ENCODE measurements around the gene ERLEC1. TPM values are rescaled to one million over a fixed set of nuclear protein-coding genes. Genes with fewer than 3 reads are reported as not detected.

Gene ERLEC1
- total and polyA plus RNA-seq, 2 of the 4 experiments (the other 2 are of a cell fraction): 40.3 to 53.4 TPM

DNA sequence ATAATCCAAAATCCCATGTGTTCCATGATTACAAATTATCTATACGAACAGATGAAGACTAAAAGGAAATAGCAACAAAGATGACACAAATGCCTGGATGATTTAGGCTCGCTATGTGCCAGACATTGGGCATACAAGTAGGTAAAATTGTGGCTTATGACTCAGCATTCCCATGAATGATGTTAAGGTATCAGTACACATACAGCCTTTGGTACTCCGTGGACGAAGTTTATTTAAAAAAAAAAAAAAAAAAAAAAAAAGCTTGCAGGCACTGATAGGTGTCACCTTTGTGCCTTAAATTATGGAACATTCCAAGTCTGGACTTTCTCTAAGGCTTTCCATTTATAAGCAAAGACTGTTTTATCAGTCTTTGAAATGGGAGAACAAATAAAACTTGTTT is 16.6 kb upstream of the ERLEC1 start:
- peaks cover 10 to 51% of the 10 kb centered on the region in 2 experiments for H3K79me1 ChIP-seq (ENCODE audit: low read depth in 1 of 2, low read length in 2 of 2)
- H4K20me1 ChIP-seq (ENCODE audit: insufficient read depth, low read length): no peaks in the 10 kb centered on the region
- H3K36me3 ChIP-seq (ENCODE audit: control insufficient read depth, insufficient read depth, low read length): no peaks in the 10 kb centered on the region; the same call in 1 of the 2 replicates
- no peak overlapping the region for H3K4me3 ChIP-seq (ENCODE audit: insufficient read depth, low read depth, low read length)
- H3K18ac ChIP-seq (ENCODE audit: low read depth, low read length): no peak overlapping the region
- H4K8ac ChIP-seq (ENCODE audit: low read depth in 2 of 2, low read length in 2 of 2): no peak overlapping the region
- no peak overlapping the region for H2AFZ ChIP-seq (replicated peaks; ENCODE audit: low read length, poor library complexity)
- POLR2A ChIA-PET (ENCODE audit: unreplicated experiment): no interaction called here
- no peak overlapping the region for H3K4ac ChIP-seq (ENCODE audit: low read depth, low read length)
- no peaks in the 10 kb centered on the region for H3K9me3 ChIP-seq (ENCODE audit: control insufficient read depth, insufficient read depth, low read length)
- dilution Hi-C loops (cut with HindIII; ENCODE audit: low sequenced_read_pairs, unreplicated experiment) (no loop called here), in situ Hi-C loops (cut with MboI; ENCODE audit: low sequenced_read_pairs) (no loop called here), intact Hi-C loops (cut with micrococcal nuclease) (no loop called here)
- H4K5ac ChIP-seq (ENCODE audit: low read depth, low read length): no peak overlapping the region
- no CpG with 5 or more reads among the region's 4 CpGs for WGBS, 2 experiments (ENCODE audit: extremely low coverage in 2 of 2, insufficient read length in 1 of 2)
- no peak overlapping the region for H3K23ac ChIP-seq (ENCODE audit: low read depth, low read length)
- no peaks in the 10 kb centered on the region for H3K27me3 ChIP-seq (ENCODE audit: control insufficient read depth, insufficient read depth, low read length)
- H3K14ac ChIP-seq (replicated peaks; ENCODE audit: low read depth, low read length): no peak overlapping the region
- H3K4me2 ChIP-seq (ENCODE audit: low read depth, low read length): no peak overlapping the region
- BruUV-seq (replicated peaks): no TSS peak
- no peak overlapping the region for H4K91ac ChIP-seq (ENCODE audit: insufficient read depth, low read depth, low read length)
- CTCF ChIA-PET: interaction anchor here (0.7 kb wide), 1 partner anchor 905 kb away, joined by 3 read pairs; no protein-coding TSS in a partner anchor
- no peak overlapping the region for H2BK120ac ChIP-seq (ENCODE audit: low read depth, low read length)
- no peak overlapping the region for H2AK5ac ChIP-seq (ENCODE audit: low read depth, low read length)
- no peak overlapping the region for H2BK15ac ChIP-seq (ENCODE audit: low read depth, low read length)
- H2BK5ac ChIP-seq (ENCODE audit: low read depth, low read length, poor library complexity, severe bottlenecking): no peak overlapping the region
- TF ChIP-seq NFE2L2 (IDR thresholded peaks at IDR 0.05; ENCODE audit: low read depth, low read length): peak; percentile 45; the same call in 1 of the 2 replicates
- TF ChIP-seq, protein P1, sequence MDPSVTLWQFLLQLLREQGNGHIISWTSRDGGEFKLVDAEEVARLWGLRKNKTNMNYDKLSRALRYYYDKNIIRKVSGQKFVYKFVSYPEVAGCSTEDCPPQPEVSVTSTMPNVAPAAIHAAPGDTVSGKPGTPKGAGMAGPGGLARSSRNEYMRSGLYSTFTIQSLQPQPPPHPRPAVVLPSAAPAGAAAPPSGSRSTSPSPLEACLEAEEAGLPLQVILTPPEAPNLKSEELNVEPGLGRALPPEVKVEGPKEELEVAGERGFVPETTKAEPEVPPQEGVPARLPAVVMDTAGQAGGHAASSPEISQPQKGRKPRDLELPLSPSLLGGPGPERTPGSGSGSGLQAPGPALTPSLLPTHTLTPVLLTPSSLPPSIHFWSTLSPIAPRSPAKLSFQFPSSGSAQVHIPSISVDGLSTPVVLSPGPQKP (IDR thresholded peaks at IDR 0.05; ENCODE audit: borderline replicate concordance, low read depth, low read length): no peak
- no peak overlapping the region for H3K27ac ChIP-seq (ENCODE audit: insufficient read depth, low read length)
- H3K9ac ChIP-seq (ENCODE audit: low read depth, low read length): no peak overlapping the region
- H3K9me1 ChIP-seq (ENCODE audit: insufficient read depth, low read length): no peaks in the 10 kb centered on the region
- no peaks in the 10 kb centered on the region for H3K4me1 ChIP-seq (ENCODE audit: control insufficient read depth, insufficient read depth, low read length)
- H2AK9ac ChIP-seq (replicated peaks; ENCODE audit: low read depth, low read length, poor library complexity): no peak overlapping the region
- ATAC-seq (ENCODE audit: low read depth) (no peak), DNase-seq (no peak)
- no peak overlapping the region for H3K56ac ChIP-seq (ENCODE audit: extremely low read depth, insufficient read depth, low read length)
- no peak overlapping the region for H2BK20ac ChIP-seq (ENCODE audit: low read depth, low read length)
